RKO (cell line): ENCODE measurements around the gene GGT7.
A peak's percentile ranks its signal among the peaks of the same experiment; 100 is the strongest.
"Not testable (repeated sequence)": the region's sequence is repeated elsewhere in the genome, so short reads cannot be mapped to it uniquely, and the experiment has no call there.

Source experiments
- DNase-seq: peaks from one replicate; pipeline ENCODE4 v3.0.0-alpha.2; 2016; ENCODE audit warnings: low spot score

GGT7 gene

DNA sequence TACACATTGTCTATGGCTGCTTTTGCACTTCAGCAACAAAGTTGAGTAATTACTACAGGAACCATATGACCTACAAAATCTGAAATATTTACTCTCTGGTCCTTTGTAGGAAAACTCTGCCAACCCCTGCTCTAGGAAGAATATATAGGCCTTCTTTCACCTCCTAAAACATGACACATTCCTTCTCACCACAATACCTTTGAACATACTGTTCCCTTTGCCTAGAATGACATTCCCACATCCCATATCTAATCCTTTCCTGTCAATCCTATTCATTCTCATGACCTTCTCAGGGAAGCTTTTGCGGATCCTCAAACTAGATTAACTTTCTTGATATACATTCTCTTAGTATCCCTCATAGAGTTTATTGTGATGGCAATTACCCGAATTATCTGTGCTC, 29.2 kb downstream of the GGT7 start:
- DNase-seq: no peak

DNA sequence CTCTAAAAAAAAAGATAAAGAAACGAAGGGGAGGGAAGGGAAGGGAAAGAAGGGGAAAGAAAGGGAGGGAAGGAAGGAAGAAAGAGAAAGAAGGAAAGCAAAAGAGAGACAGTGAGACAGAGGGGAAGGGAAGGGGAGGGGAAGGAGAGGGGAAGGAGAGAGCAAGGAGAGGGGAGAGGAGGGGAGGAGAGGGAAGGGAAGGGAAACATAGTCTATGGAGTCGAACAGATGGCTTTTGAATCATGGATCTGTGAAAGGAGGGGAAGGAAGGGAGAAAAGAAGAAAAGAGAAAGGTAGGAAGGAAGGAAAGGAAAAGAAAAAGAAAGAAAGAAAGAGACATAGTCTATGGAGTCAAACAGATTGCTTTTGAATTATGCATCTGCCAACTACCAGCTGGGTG, 30.5 kb downstream of the GGT7 start:
- no peak for DNase-seq

DNA sequence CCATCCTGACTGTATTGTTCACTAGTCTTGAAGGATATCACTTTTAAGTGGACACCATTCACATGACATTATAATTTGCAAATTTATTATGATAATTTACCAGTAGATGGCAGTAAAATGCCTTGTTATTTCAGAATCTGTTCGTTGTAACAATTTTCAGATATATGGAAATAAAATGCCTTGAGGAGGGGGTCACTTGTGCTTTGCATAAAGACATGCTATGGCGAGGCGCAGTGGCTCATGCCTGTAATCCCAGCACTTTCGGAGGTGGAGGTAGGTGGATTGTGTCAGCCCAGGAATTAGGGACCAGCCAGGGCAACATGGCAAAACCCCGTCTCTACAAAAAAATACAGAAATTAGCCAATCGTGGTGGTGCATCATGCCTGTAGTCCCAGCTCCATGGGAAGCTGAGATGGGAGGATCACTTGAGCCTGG, 38.2 kb downstream of the GGT7 start:
- peak; percentile 77 for DNase-seq

DNA sequence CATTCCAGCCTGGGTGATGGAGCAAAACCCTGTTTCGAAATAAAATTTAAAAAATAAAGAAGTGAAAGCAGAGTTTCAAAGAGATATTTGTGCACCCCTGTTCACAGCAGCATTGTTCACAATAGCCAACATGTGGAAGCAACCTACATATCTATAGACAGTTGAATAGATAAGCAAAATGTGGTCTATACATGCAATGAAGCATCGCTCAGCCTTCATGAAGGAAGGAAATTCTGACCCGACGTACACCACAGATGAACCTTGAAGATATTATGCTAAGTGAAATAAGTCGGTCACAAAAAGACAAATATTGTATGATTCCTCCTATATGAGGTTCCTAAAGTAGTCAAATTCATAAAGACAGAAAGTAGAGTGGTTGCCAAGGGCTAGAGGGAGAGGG, 40.7 kb downstream of the GGT7 start:
- no peak for DNase-seq

DNA sequence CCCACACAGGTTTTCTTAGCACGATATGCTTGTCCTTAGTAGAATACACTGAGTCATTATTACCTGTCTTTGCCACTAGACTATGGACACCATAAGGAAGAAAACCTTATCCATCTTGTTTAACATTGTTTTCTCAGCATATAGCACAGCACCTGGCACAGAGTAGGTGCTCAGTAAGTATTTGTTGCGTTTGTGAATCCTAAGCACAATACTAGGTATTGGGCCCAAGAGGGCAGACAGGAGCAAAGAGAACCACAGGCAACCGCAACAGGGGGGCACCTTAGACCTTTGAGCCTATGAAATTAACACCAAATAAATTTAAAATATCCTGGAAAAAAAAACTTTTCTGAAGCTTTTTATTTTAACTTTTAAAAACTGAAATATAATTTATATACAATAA, 43.5 kb downstream of the GGT7 start:
- no peak for DNase-seq

DNA sequence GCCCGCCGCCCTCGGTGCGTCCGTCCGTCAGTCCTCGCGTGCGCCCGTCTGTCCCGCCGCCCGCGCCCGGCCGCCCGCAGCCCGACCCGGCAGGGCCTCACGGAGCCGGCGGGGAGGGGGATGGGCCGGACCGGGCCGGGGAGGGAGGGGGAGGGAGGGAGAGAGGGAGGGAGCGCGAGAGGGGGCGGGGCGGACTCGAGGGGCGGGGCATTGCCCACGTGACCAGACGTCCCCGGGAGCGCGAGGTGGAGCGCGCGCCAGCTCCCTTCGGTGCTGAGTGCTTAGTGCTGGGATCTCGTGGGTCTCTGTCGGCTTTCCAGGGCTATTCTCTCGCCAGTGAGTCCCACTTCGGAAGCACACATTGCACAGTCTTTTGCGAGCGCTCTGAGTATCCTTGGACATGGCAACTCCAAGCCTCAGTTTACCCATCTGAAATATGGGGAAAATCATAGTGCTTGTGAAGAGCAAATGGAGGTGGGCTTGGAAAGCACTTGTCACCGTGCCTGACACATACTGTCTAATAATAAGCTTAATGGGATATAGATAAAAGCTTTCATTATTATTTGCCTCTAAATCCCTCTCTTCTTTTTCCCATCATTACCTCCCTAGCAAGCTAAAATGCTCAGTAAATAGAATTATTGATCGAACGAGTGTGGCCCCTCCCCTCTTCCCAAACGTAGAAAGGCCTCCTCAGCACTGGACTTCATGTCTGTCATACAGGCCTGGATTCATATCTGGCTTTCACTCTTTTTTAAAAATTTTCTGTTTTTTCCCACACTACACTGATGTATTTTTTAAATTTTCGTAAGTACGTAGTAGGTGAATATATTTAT, 46.9 kb downstream of the GGT7 start, which contains the start of gene NCOA6:
Gene NCOA6 (minus strand): TSS at position 122 of the 833 bp plus-strand sequence. CDS start 43,296 bp downstream, outside the sequence.
- DNase-seq: peak; percentile 87

DNA sequence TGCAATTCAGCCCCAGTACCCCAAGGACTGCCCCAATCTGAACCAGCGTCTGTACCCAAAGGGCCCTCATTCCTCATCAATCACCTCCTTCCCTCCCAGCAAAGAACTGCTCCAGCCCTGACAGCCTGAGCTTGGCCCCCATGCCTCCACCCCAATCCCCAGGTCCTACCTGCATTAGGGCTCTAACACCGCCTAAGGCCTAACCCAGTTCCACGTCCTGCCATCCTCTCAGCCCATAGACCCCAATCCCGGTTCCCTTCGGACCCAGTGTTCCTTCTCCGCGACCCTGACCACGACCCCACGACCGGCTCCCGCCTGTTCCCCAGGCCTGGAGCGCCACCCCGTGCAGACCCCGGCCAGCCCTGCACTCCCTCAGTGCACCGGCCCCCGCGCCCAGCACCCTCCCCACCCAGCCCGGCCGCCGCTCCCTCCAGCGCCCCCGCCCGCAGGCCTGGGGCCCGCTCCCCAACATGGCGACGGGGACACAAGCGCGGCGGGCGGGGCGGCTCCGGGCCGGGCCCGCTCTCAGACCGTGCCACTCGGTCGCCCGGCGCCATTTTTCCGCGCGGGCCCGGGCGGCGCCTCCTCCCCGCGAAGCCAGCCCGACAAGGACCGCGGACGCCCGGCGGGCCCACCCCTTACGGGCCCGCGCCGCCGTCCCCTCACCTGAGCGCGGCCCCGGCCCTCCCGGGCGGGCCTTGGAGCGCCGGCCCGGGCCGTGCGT, 47.7 kb downstream of the GGT7 start:
- peak; percentile 50 for DNase-seq

DNA sequence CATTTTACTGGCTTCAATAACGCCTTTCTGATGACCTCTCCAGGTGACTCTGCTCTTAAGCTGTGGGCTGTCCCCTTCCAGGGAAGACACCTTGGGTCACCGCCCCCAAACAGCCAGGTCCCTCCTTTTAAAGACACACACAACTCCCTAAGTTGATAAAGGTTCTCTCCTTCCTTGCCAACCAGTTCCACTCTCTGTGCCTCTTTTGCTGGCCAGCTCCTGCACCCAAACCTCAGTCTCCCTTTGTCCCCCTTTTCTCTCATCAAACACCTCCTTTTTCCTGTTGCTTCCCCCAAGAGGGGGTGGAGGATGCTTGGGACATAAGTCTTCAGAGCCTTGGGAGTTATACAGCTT, 48.2 kb downstream of the GGT7 start:
- DNase-seq: peak; percentile 79

DNA sequence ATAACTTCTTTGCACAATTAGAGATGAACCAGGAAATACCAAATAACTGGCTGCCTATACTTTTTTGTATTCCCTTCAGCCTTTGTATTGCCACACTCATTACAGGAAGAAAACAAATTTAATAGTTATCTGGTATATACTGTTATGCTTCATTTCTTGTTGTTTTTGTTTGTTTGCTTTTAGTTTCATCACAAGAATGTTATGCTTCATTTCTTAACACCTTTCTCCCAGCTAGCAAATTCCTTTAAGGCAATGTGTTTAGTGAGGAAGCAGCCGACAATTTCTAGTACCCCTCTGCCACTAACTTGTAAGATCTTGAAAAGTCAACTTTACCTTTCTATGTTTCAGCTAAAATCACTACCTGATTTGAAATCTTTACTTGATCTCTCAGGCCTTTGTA, 48.6 kb downstream of the GGT7 start:
- no peak for DNase-seq

DNA sequence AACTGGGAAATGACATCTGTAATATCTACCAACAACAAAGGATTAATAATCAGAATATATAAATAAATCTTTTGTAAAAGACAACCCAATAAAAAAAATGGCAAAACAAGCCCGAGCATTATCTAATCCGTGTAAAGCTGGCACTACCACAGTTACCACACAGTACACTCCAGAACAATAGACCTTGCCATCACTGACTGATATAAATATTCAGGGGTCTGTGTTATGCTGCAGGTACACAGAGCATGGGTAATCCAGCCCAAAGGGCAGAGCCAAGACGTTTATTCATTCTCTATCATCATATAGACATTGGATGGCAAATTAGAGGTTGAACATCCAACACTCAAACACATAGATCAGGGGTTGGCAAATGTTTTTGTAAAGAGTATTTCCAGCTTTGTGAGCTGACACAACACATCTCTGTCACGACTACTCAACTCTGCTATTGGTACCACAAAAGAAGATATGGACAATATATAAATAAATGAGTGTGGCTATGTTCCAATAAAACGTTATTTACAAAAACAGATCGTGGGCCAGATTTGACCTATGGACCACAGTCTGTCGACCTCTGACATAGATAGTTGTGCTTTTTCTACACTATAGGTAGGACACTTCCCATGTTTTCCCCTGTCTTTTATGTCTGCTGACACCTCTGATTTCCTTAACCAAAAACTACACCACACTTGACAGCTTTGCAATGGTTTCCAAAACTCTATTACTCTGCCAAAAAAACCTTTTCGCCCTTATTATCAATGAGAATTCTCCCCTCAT, 51.7 kb downstream of the GGT7 start:
- no peak for DNase-seq

DNA sequence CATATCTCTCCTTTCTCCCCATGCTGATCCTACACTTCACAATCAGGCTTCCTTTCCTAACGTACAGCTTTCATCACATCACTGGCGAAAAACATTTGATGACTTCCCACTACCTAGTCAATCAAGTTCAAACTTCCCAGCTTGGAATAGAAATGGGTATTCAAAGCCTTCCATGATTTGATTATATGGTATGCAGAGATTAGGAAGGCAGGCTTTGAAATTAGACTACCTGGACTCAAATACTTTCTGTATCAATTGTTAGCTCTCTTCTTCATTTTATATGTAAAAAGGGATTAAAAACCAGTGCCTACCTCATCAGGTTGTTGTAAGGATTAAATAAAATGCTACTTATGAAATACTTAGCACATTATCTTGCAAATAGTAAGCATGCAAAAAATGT, 54.9 kb downstream of the GGT7 start:
- no peak for DNase-seq

DNA sequence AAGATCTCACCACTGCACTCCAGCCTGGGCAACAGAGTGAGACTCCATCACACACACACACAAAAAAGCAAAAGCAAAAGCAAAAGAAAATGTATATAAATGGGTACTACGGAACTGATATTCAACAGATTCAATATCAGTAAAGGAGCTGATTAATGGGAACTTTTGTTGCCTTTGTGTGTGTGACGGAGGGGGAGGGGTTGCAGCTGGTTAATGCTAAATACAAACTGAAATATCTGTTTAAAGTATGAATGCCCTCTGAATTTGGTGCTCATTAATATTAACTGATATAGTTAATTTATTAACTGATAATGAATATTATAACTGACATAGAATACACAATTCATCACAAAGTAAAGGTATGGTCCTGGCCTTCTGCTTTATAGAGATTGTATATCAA, 55.6 kb downstream of the GGT7 start:
- no peak for DNase-seq

DNA sequence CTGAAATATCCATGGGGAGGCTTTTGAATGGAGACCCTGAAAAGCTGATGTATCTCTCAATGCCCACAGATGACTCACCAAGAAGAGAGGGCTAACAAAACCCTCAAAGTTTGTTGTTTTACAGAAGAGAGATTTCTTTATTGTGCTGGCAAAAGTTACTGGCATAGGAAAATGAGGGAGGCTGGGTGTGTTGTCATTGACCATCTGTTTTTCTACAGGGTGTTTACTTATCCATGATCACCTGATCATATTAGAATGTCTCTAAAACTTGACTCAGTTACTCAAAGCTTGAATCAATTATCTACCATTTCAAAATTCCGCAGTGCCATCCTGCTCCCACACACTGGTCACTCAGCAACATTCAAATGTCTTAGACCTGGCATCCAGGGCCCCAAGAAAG, 57.0 kb downstream of the GGT7 start:
- no peak for DNase-seq

DNA sequence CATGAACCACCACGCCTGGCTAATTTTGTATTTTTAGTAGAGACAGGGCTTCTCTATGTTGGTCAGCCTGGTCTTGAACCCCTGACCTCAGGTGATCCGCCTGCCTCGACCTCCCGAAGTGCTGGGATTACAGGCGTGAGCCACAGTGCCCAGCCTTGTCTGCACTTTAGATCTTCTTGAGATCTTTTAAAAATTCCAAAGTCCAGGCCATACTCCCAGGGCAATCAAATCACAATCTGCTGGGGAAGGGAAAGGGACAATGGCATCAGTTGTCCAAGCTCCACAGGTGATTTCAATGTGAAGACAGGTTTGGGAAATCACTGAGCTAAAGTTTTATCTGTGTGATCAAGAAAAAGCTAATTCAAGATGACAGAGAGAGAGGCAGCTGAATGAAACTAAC, 64.1 kb downstream of the GGT7 start:
- no peak for DNase-seq

DNA sequence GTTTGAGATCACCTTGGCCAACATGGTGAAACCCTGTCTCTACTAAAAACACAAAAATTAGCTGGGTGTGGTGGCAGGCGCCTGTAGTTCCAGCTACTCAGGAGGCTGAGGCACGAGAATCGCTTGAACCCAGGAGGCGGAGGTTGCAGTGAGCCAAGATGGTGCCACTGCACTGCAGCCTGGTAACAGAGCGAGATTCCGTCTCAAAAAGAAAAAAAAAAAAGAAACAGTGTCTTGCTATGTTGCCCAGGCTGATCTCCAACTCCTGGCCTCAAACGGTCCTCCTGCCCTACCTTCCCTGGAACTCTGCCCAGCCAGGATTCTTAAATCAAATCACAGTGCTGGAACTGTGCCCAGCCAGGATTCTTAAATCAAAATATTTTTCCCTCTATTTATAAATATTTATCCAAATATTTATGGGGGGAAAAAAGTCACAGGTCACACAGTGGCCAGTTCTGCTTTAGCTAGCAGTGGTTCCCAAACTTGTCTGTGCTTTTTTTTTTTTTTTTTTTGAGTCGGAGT, 64.7 kb downstream of the GGT7 start:
- DNase-seq: not testable (repeated sequence)

DNA sequence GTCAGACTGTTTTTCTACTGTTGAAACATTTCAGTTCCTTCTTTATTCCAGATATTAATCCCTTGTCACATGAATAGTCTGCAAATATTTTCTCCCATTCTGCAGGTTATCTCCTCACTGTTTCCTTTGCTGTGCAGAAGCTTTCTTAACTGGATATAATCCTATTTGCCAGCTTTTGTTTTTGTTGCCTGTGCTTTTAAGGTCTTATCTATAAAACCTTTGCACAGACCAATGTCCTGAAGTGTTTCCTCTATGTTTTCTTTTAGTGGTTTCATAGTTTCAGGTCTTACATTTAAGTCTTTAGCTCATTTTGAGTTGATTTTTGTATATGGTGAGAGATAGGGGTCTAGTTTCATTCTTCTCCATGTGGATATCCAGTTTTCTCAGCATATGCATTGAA, 66.4 kb downstream of the GGT7 start:
- no peak for DNase-seq

DNA sequence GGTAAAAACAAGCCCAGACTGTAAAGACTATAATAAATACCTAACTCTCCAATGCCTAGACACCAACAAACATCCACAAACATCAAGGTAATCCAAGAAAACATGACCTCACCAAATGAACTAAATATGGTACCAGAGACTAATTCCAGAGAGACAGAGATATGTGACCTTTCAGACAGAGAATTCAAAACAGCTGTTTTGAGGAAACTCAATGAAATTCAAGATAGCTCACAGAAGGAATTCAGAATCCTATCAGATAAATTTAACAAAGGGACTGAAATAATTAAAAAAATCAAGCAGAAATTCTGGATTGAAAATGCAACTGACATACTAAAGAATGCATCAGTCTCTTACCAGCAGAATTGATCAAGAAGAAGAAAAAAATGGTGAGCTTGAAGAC, 73.8 kb downstream of the GGT7 start:
- no peak for DNase-seq

DNA sequence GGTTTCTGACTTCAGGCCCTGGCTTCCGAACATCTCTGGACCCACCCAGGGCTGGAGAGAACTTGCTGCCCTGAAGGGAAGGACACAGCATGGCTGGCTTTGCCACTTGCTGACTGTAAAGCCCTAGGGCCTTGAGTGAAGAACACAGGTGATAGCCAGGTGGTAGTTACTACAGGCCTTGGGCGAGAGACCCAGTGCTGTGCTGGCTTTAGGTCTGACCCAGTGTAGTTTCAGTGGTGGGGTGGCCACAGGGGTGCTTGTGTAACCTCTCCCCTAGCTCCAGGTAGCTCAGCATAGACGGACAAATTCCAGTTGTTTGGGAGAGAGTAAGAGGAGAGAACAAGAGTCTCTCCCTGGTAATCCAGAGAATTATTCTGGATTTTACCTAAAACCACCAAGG, 74.3 kb downstream of the GGT7 start:
- no peak for DNase-seq

DNA sequence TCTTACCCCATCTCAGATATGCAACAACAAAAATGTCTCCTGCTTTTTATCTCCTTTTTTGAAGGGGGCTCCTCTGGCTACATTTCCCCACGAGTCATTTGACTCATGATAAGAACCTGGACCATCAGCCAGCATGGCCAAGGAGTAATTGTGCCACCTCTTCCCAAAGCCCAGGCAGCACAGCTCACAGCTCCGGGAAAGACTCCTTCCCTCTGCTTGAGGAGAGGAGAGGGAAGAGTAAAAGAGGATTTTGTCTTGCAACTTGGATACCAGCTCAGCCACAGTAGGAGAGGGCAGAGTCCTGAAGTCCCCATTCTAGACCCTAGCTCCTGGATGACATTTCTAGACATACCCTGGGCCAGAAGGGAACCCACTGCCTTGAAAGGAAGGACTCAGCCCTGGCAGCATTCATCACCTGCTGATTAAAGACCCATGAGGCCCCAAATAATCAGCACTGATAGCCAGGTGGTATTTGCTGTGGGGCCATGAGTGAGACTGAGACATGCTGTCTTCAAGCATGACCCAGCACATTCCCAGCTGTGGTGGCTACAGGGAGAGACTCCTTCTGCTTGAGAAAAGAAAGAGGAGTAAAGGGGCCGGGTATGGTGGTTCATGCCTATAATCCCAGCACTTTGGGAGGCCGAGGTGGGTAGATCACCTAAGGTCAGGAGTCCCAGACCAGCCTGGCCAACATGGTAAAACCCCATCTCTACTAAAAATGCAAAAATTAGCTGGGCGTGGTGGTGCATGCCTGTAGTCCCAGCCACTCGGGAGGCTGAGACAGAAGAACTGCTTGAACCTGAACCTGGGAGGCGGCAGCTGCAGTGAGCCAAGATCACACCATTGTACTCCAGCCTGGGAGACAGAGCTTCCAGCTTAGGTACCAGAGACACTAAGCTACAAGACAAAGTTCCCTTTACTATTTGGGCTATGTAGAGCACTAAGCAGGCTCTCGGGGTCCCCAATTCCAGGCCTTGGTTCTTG, 75.4 kb downstream of the GGT7 start:
- DNase-seq: no peak
